ENCODE results near the gene IFIT3. TPM values are rescaled to one million over a fixed set of nuclear protein-coding genes. Genes with fewer than 3 reads are reported as not detected.

Gene IFIT3
- total RNA-seq, 1 donor from 2014 or later, result 8.7 TPM

DNA sequence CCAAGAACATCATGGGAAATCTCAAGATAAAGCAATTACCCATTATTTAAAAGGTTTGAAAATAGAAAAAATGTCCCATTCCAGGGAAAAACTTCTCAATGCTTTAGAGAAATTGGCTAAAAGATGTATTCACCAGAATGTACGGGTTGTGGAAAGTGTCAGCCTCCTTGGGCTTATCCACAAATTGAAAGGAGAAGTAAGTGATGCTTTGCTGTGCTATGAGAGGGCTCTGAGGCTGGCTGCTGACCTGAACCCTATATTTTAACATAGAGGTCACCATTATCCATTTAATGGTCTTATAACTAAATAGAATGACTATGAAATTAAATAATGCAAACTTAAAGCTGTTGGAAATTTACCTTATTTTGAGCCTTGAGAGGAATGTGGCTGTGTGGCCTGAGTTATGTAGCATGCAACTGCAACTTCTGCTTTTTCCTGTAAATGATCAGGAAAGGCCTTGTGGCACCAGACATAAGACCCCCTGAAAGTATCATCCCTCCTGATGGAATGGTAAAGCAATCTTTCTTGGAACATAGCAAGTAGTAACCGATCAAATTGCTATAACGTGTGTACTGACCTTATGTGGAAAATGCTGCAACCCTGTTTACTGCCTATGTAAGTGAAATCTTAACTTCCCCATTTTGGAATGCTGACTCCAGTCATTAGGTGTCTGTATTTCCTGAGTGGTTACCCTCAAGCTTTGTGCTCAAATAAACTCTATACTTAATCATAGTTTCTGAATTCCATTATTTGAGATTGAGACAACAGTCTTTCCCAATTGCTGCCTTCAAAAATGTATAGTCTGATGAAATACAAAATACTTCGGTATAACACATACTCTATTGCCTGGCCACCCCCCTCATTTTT, 56.9 kb downstream of the IFIT3 start:
- ATAC-seq, result peak; percentile 36
- DNase-seq (ENCODE audit: low spot score), result no peak

DNA sequence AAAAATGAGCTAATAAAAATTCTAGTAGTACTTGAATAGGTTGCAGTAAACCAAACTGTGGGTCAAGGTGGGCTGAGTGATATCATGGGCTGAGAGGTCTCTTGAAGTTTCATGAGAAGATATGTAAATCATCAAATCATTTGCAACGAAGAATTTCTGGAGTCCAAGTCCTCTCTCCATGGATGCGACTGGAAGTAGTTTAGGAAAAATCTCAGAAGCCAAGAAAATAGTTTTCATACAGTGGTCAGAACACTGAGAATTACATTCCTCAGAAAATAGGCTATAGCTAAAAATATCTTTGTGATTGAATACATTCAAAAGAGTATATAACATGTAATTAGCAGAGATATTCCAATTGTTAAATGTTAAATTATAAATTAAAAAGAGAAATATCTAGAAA, 61.0 kb downstream of the IFIT3 start:
- DNase-seq (ENCODE audit: low spot score), result no peak
- ATAC-seq, result no peak

DNA sequence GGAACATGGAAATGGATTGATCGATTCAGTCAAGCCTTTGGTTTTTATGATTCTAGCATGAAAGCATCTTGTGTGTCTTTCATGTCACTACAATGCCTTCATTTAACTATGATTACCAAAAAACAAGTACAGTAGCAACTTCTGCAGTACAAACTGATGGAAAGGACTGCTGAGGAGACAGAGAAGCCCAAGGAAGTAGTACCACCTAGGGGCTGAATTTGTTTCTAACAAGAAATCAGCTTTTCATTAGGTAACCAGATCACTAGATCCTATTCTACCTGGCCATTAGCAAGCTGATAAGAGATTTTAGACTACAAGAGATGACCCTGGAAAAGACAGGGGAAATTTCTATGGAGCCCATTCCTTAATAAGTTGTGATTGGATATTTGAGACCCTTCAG, 61.5 kb downstream of the IFIT3 start:
- no peak for DNase-seq (ENCODE audit: low spot score)
- ATAC-seq, result peak; percentile 47

Other genes starting within 250 kb of the IFIT3 start
- 0.10 TPM for gene CH25H, start 120.7 kb upstream of the IFIT3 start, total RNA-seq
- gene LIPA, start 76.2 kb upstream of the IFIT3 start, total RNA-seq, result 53.8 TPM
- gene IFIT2, start 26.0 kb upstream of the IFIT3 start, total RNA-seq, result 6.0 TPM
- not detected for gene IFIT1B, start 50.1 kb downstream of the IFIT3 start, total RNA-seq
- gene IFIT1, start 64.6 kb downstream of the IFIT3 start, total RNA-seq, result 9.6 TPM
- gene IFIT5, start 86.6 kb downstream of the IFIT3 start, total RNA-seq, result 3.8 TPM
- gene SLC16A12, start 207.6 kb downstream of the IFIT3 start, total RNA-seq, result 0.38 TPM